Esophagus (tissue), 2 donors: ENCODE results near the gene TSC22D2. TPM values are rescaled to one million over a fixed set of nuclear protein-coding genes. Genes with fewer than 3 reads are reported as not detected.
"Not testable (repeated sequence)": the region's sequence is repeated elsewhere in the genome, so short reads cannot be mapped to it uniquely, and the experiment has no call there.

Experiments
- H3K27ac ChIP-seq, 2 donors: one replicate each; pipeline ENCODE4 v1.5.1; 2013; ENCODE audit warnings: low read depth in 2 of 2, mild to moderate bottlenecking in 2 of 2, inconsistent platforms in 1 of 2, low read length in 1 of 2, moderate library complexity in 1 of 2
- H3K27me3 ChIP-seq, 2 donors: one replicate each; pipeline ENCODE4 v1.6.1; 2013; ENCODE audit warnings: low read length in 2 of 2, control low read depth in 1 of 2, mild to moderate bottlenecking in 1 of 2; ENCODE audit not compliant: insufficient read depth in 2 of 2, control insufficient read depth in 1 of 2
- H3K36me3 ChIP-seq, 2 donors: one replicate each; pipeline ENCODE4 v1.6.1; 2013; ENCODE audit warnings: low read length in 1 of 2; ENCODE audit not compliant: control insufficient read depth in 2 of 2, insufficient read depth in 2 of 2
- H3K4me1 ChIP-seq, 2 donors: one replicate each; pipeline ENCODE4 v1.6.1; 2013; ENCODE audit warnings: low read length in 1 of 2; ENCODE audit not compliant: control insufficient read depth in 2 of 2, insufficient read depth in 2 of 2
- H3K4me3 ChIP-seq, 2 donors: one replicate each; pipeline ENCODE4 v1.5.1; 2013; ENCODE audit warnings: low read length in 2 of 2, mild to moderate bottlenecking in 2 of 2, low read depth in 1 of 2, moderate library complexity in 1 of 2
- H3K9me3 ChIP-seq, 2 donors: one replicate each; pipeline ENCODE4 v1.6.1; 2013; ENCODE audit warnings: mild to moderate bottlenecking in 2 of 2, low read depth in 1 of 2, low read length in 1 of 2, moderate library complexity in 1 of 2; ENCODE audit not compliant: control insufficient read depth in 2 of 2, insufficient read depth in 1 of 2
- WGBS, 2 donors: extraction: QIAGEN DNeasy Blood & Tissue Kit; methylation state at CpG; one replicate each; pipeline ENCODE4 v1.1.7; 2013; 5-methylcytosine and 5-hydroxymethylcytosine counted together
- polyA plus RNA-seq, 2 donors: library from polyadenylated mRNA; stranded (reverse); fragments of 200-250 nt; gene quantifications; one replicate each; pipeline ENCODE4 v1.2.3, GENCODE V29; 2013
- donor health status: healthy with polysubstance abuse.
- donor health status: Bipolar disorder and iron deficiency.

TSC22D2 gene
- polyA plus RNA-seq, 2 donors: 10.3 to 27.5 TPM

DNA sequence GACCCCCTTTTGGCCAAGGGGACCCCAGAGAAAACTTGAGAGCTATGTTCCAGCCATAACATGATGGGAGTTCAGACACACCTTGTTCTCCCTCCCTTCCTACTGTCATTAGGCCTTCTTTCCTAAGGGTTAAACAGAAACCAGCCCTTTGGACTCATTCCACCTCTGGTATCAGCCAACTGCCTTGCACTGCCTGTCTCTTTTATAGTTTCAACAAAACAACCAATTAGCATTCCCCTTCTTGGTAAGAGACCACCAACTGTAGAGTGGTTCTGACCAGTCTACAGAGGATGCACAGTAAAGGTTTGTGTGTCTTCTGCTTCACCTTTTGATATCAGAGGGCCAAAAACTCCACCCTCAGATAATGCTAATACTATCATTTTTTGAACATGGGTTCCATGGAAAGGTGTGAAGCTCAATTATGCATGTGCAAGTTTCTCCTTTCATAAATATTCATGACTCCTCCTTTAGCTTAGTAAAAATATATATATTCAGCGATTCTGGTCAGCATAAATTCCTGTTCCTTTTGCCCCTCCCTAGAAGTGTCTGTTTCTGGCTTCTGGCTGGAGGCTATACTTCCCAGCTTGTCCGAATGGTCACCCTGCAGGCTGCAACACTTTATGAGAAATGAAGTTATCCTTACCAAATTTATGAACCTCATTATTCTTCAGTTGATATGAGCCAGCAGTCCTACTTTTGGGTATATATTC lies 82.3 kb downstream of the TSC22D2 start:
- WGBS, 2 donors: 93 to 96% methylated on average over 2 of the region's 2 CpGs
- no peaks in the 10 kb centered on the region for H3K4me1 ChIP-seq
- no peak overlapping the region for H3K4me3 ChIP-seq
- no peak overlapping the region for H3K27ac ChIP-seq
- no peaks in the 10 kb centered on the region for H3K36me3 ChIP-seq
- no peaks in the 10 kb centered on the region for H3K9me3 ChIP-seq
- H3K27me3 ChIP-seq: no peaks in the 10 kb centered on the region

DNA sequence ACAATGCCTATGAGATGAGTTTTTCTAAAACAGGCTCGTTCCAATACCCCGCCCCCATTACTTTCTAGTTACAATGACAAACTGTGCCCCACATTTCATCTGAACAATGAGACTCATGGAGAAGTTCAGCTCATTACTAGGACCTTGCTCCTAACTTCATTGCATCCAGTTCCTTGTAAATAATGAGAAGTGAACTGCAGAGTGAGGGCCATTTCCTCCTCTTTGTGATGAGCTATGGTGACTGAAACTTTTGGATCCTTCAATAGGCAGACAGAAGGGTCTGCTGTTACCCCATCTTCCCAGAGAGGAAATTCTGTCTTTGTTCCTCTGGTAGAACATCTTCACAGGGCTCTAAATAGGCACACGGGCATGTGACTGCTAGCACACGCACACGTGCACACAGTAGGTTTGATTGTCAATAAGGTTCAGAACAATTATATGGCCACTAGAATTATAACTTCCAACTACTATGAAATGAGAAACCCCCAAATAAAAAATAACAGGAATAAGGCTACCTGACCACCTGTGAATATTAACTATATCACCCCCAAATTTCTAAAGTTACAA lies 86.4 kb downstream of the TSC22D2 start:
- H3K27me3 ChIP-seq: no peaks in the 10 kb centered on the region
- H3K4me1 ChIP-seq: no peaks in the 10 kb centered on the region
- WGBS, 2 donors: 91% methylated on average over 5 of the region's 5 CpGs

DNA sequence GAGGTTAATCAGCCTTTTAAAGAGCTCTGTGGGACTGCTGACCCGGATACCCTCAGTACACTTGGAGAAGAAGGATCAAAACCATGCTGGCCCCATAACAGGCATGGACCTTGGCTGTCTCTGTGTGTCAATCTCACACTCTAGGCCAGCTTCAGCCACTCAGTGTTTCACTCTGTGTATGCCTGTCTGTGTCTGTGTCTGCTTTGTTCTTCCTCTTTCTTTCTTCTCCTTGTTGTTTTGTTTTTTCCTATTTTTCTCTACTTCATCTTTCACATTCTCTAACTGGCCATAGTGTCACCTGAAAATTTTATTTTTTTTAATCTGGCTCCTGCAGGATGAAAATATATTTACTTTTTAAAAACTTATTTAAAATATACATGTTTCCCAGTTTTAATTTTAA lies 87.1 kb downstream of the TSC22D2 start:
- WGBS, 2 donors: 95 to 96% methylated on average over 1 of the region's 1 CpG
- H3K4me3 ChIP-seq: no peak overlapping the region
- H3K27me3 ChIP-seq: no peaks in the 10 kb centered on the region
- no peak overlapping the region for H3K27ac ChIP-seq
- no peaks in the 10 kb centered on the region for H3K36me3 ChIP-seq
- H3K9me3 ChIP-seq: no peaks in the 10 kb centered on the region
- no peaks in the 10 kb centered on the region for H3K4me1 ChIP-seq

More for the DNA sequence above, 86.4 kb downstream of the TSC22D2 start:
- Histone ChIP-seq H3K4me3 (no peak overlapping the region), H3K36me3 (no peaks in the 10 kb centered on the region), H3K9me3 (no peaks in the 10 kb centered on the region), H3K27ac (no peak overlapping the region)

DNA sequence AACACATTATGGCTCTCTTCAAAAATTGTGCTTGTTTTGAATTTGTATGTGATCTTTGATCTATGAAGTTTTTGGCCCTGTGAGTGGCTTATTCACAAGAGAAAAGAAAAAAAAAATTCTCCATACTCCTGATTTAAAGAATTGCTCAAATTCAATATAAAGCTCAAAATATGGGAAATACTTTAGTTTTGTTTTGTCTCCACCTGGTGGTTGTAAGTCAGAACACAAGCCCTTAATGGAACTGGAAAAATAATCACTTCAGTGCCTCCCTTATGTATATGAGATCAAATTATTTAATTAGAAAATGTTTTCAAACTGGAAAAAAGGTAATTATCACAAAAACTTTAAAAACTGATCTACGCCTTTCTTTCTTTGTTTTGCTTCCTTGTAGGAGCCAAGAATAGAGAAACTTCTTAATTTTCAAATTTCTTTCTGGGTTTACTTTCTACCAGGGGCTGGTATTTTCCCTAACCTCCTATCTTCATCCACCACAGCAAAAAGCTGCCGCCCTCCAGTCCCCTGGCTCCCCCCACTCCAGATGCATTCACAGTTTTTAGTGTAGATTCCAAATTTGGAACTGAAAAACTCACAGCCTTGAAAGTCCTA lies 87.6 kb downstream of the TSC22D2 start:
- Histone ChIP-seq H3K9me3 (peaks cover 0 to 2% of the 10 kb centered on the region in 2 donors), H3K4me3 (no peak overlapping the region), H3K27ac (no peak overlapping the region), H3K4me1 (no peaks in the 10 kb centered on the region), H3K27me3 (no peaks in the 10 kb centered on the region), H3K36me3 (no peaks in the 10 kb centered on the region)
- 2 to 8% methylated on average over 2 of the region's 2 CpGs for WGBS, 2 donors

DNA sequence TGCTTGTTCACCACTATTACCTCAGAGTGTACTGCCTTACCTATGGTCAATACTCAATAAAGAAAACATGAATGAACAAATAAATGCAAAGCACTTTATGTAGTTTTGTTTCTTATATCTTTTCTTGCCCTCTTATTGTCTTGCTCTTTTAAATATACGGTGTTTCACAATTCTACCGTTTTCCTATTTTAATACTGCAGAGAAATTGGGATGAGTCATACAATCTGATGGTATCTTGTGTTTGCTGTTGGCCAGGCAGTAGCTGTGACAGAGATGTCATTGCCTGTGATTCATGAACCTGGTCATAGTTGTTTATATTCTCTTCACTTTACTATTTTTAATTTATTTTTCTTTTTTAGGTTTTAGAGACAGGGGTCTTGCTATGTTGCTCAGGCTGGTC lies 89.9 kb downstream of the TSC22D2 start:
- Histone ChIP-seq H3K4me1 (no peaks in the 10 kb centered on the region), H3K27ac (no peak overlapping the region), H3K4me3 (no peak overlapping the region), H3K27me3 (no peaks in the 10 kb centered on the region), H3K36me3 (no peaks in the 10 kb centered on the region), H3K9me3 (peaks cover 0 to 7% of the 10 kb centered on the region in 2 donors)
- 54 to 56% methylated on average over 2 of the region's 2 CpGs for WGBS, 2 donors

DNA sequence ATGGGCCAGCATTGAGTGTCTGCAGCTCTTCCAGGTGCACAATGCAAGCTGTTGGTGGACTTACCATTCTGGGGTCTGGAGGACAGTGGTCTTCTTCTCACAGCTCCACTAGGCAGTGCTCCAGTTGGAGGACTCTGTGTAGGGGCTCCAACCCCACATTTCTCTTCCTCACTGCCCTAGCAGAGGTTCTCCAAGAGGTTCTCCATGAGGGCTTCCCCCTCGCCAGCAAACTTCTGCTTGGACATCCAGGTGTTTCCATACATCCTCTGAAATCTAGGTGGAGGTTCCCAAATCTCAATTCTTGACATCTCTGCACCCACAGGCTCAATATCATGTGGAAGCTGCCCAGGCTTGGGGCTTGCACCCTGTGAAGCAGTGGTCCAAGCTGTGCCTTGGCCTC lies 92.9 kb downstream of the TSC22D2 start:
- not testable (repeated sequence) for H3K9me3 ChIP-seq, H3K4me3 ChIP-seq, H3K27me3 ChIP-seq, H3K36me3 ChIP-seq, H3K27ac ChIP-seq, H3K4me1 ChIP-seq
- 96 to 100% methylated on average over 1 of the region's 1 CpG for WGBS, 2 donors

DNA sequence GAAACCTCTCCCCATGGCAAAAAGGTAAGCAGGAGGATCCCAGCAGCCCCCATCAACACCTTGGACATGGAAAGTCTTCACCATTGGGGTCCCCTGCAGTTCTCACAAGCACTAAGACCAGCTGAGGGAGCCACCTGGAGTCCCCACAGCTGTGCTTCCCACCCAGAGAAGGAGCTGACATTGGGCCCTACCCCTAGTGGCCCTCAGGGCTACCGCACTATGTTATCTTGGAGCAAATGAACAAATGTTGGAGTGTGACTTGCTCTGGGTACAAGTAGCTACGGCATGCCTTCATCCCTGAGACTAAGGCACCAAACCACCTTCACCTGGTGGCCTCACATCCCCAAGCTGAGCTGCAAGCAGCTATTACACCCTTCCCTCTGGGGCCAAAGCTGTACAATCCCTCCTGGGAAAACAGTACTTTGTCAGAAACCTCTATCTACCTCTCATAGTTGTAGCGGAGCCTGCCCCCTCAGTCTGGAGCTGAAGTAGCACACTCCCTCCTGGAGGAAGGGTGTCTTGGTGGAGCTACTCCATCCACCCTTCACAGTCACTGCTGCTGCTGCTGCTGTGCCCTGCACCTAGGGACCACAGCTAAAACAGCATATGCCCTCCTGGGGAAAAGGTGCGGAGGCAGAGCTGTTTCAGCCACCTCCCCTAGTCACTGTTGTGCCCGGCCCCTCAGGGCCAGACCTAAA lies 95.5 kb downstream of the TSC22D2 start:
- no peaks in the 10 kb centered on the region for H3K27me3 ChIP-seq
- WGBS, 2 donors: 85 to 90% methylated on average over 5 of the region's 5 CpGs
- peaks cover 0 to 7% of the 10 kb centered on the region in 2 donors for H3K9me3 ChIP-seq
- H3K4me1 ChIP-seq: no peaks in the 10 kb centered on the region
- no peak overlapping the region for H3K4me3 ChIP-seq
- H3K36me3 ChIP-seq: no peaks in the 10 kb centered on the region
- no peak overlapping the region for H3K27ac ChIP-seq

DNA sequence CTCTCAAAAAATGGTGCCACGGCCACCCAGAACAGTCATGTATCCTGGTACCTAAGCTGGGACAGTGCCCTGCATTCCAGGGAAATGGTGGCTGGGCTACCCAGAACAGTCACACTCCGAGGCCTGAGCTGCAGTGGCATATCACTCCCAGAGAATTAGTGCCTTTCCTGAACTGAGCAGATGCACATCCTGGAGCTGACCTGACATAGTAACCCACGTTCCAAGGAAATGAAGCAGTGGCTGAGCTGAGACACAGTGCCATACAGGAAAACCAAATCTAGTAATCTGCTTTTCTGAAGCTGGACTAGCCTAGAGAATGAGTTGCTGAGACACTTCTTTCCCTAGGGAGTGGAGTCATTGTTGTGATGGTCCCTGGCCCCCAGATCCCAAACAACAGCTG lies 96.4 kb downstream of the TSC22D2 start:
- Histone ChIP-seq H3K9me3 (peaks cover 0 to 7% of the 10 kb centered on the region in 2 donors), H3K36me3 (no peaks in the 10 kb centered on the region), H3K27ac (no peak overlapping the region), H3K4me1 (no peaks in the 10 kb centered on the region), H3K27me3 (no peaks in the 10 kb centered on the region), H3K4me3 (no peak overlapping the region)
- 78 to 81% methylated on average over 3 of the region's 3 CpGs for WGBS, 2 donors

DNA sequence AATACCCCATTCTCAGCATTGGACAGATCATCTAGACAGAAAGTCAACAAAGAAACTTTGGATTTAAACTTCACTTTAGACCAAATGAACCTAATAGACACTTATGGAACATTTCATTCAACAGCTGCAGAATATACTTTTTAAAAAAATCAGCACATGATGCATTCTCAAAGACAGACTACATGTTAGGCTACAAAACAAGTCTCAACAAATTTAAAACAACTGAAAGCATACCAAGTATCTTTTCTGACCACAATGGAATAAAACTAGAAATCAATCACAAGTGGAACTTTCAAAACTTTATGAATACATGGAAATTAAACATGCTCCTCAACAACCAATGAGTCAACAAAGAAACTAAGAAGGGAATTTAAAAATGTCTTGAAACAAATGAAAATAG lies 100.3 kb downstream of the TSC22D2 start:
- Histone ChIP-seq H3K4me3 (no peak overlapping the region), H3K27ac (no peak overlapping the region), H3K9me3 (no peaks in the 10 kb centered on the region), H3K27me3 (no peaks in the 10 kb centered on the region), H3K4me1 (no peaks in the 10 kb centered on the region), H3K36me3 (no peaks in the 10 kb centered on the region)
